ENCODE measurements around the gene HTR1B.

GRCh38 chr6:77456531-77457248 is 6.6 kb downstream of the HTR1B start:
- TF ChIP-seq CTCF (IDR thresholded peaks at IDR 0.05) (no peak), ZFX (IDR thresholded peaks at IDR 0.05; ENCODE audit: borderline replicate concordance) (no peak)

Measured in 22Rv1 (cell line).